Activated CD4-positive, alpha-beta memory T cell treated with anti-CD3 and anti-CD28 coated beads for 36 hours (primary cell): Measurements from ENCODE around the gene LMO7. TPM values are rescaled to one million over a fixed set of nuclear protein-coding genes. Genes with fewer than 3 reads are reported as not detected.
"Not testable (repeated sequence)": the region's sequence is repeated elsewhere in the genome, so short reads cannot be mapped to it uniquely, and the experiment has no call there.

Experiments used
- CTCF ChIA-PET: fragments of 350-600 bp; sonication (Branson Sonifier 250); formaldehyde crosslinking; loops from one replicate; lab custom pipeline; 2021; ENCODE audit warnings: antibody characterized with exemption, inconsistent platforms; lab: Charles Lee
- POLR2A ChIA-PET: fragments of 350-600 bp; sonication (Branson Sonifier 250); formaldehyde crosslinking; loops from one replicate; lab custom pipeline; 2021; ENCODE audit warnings: antibody characterized with exemption; lab: Charles Lee
- DNase-seq: peaks from one replicate; pipeline ENCODE4 v3.0.0-alpha.2; 2020
- H3K27ac Mint-ChIP-seq: one replicate; pipeline ENCODE4 v1.8.0; 2021; ENCODE audit warnings: mixed read lengths
- H3K27me3 Mint-ChIP-seq: one replicate; pipeline ENCODE4 v1.8.0; 2021; ENCODE audit warnings: mixed read lengths
- H3K36me3 Mint-ChIP-seq: one replicate; pipeline ENCODE4 v1.8.0; 2021; ENCODE audit warnings: mixed read lengths
- H3K4me1 Mint-ChIP-seq: one replicate; pipeline ENCODE4 v1.8.0; 2021; ENCODE audit warnings: low read depth, mixed read lengths
- H3K4me3 Mint-ChIP-seq: one replicate; pipeline ENCODE4 v1.8.0; 2021; ENCODE audit warnings: mild to moderate bottlenecking, mixed read lengths
- H3K9me3 Mint-ChIP-seq: one replicate; pipeline ENCODE4 v1.8.0; 2021; ENCODE audit warnings: mixed read lengths
- intact Hi-C: fragments of 100-400 bp; cut with micrococcal nuclease; formaldehyde crosslinking; loops from one replicate; pipeline ENCODE4 v1.15.1; 2023
- total RNA-seq, 2 experiments: library from RNA; stranded (reverse); gene quantifications; one replicate each; pipeline ENCODE4 v1.2.3, GENCODE V29; 2021

Gene LMO7
- total RNA-seq, 2 experiments from 2014 or later: 7.8 to 8.7 TPM

DNA sequence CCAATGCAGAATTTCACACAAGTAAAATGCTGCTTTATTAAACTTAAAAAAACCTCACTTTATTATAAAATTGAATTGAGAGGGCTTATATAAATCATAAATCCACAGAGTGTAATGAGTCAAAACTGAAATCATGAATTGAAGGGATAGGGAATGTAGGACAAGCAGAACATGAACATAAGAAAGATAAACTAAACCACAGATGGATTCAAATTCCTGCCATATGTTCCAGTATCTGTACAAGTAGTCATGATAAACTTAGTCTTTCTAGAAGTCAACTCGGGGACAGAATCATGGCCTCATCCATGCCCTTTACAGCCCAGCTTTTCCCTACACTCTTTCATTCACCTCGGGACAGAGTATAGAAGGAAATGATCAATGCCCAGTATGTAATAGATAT lies 16.6 kb downstream of the LMO7 start:
- POLR2A ChIA-PET: no interaction called here
- no peak overlapping the region for H3K27ac Mint-ChIP-seq

DNA sequence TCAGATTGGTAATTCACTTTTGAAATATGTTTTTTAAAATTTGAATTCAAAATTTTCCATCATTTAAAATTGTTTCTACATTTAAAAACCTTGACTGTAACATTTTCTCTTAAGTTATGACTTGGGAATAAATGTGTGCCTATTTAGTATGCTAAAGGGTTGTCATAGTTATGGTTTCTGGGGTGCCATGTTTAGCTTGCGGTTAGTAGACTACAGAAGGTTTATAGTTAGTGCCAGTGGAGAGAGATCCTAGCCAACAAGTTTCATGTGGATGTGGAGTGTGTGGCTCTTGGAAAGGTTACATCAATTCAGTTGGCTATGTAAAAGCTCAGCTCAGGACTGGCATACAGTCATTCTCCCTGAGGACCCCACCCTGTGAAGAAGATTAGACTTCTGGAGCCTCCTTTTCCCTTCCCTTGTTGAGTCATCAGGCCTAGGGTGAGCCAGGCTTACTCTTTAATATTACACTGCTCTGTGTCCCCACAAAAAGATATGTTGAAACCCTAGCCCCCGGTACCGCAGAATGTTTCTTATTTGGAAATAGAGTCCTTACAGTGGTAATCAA lies 20.4 kb downstream of the LMO7 start:
- H3K4me1 Mint-ChIP-seq: peaks cover 3% of the 10 kb centered on the region

More for the DNA sequence above, 16.6 kb downstream of the LMO7 start:
- Mint-ChIP-seq H3K27me3 (no peaks in the 10 kb centered on the region), H3K4me3 (no peak overlapping the region), H3K36me3 (peaks cover 1% of the 10 kb centered on the region), H3K9me3 (no peaks in the 10 kb centered on the region), H3K4me1 (no peaks in the 10 kb centered on the region)
- CTCF ChIA-PET: no interaction called here
- intact Hi-C loops: no loop called here
- DNase-seq: no peak

DNA sequence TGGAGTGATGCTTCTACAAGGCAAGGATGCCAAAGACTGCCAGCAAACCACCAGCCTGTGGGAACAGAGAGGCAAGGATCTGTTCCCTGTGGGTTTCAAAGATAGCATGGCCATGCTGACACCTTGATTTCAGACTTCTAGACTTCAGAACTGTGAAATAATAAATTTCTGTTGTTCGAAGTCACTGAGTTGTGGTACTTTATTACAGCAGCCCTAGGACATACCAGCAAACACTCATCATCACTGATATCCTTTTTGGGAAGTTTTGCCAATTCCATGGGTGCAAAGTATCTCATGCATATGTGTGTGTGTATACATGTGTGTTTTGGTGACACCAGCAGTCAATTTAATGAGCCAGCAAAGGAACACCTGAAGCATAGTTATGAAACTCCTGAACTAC lies 21.0 kb downstream of the LMO7 start:
- Mint-ChIP-seq H3K4me1 (peaks cover 3% of the 10 kb centered on the region), H3K9me3 (no peaks in the 10 kb centered on the region), H3K36me3 (peaks cover 3% of the 10 kb centered on the region), H3K27me3 (no peaks in the 10 kb centered on the region), H3K27ac (no peak overlapping the region), H3K4me3 (no peak overlapping the region)
- ChIA-PET POLR2A (no interaction called here), CTCF (no interaction called here)
- intact Hi-C loops: no loop called here
- DNase-seq: no peak

More for the DNA sequence above, 20.4 kb downstream of the LMO7 start:
- Mint-ChIP-seq H3K9me3 (no peaks in the 10 kb centered on the region), H3K27ac (no peak overlapping the region), H3K27me3 (no peaks in the 10 kb centered on the region), H3K4me3 (no peak overlapping the region), H3K36me3 (peaks cover 3% of the 10 kb centered on the region)
- DNase-seq: no peak
- ChIA-PET CTCF (no interaction called here), POLR2A (no interaction called here)
- intact Hi-C loops: no loop called here

DNA sequence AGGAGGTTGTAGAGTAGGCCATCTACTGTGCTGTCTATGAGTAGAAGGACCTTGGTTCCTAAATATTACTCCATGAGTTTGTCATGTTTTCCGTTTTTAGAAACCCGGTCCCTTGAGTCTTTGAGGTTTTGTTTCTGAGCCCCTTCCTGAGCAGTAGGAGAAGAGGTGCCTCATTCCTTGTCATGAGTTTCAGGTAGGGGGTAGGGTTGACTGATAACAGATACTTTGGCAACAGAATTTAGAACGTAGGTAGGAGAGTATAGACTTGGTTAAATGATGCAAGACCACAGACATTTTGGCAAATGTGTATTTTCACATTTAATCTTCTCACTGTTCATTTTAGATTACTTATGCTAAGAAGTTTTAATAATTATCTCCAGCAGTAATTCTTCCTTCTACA lies 24.6 kb downstream of the LMO7 start:
- DNase-seq: no peak
- Mint-ChIP-seq H3K27ac (no peak overlapping the region), H3K9me3 (peaks cover 2% of the 10 kb centered on the region), H3K36me3 (peaks cover 3% of the 10 kb centered on the region), H3K4me3 (no peak overlapping the region), H3K4me1 (peaks cover 3% of the 10 kb centered on the region), H3K27me3 (no peaks in the 10 kb centered on the region)
- CTCF ChIA-PET: no interaction called here
- intact Hi-C loops: no loop called here
- POLR2A ChIA-PET: no interaction called here

DNA sequence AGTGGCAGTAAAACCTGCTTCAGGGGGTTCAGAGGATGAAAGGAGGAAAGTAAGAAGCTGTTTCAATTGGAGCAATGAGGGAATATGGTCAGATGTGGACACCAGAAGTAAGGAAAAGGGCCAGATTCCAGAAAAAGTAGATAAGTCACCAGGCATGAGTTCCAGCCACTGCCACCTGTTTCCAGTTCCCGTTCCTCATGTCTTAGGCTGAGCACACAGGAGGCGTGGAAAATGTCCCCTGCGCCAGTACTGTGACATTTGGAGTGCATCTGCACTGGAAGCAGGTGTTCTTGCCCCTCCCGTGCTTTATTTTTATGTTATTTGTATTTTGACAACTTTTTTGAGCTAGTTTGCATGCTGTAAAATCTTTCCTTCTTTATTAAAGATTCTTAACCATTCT lies 25.3 kb downstream of the LMO7 start:
- POLR2A ChIA-PET: no interaction called here
- CTCF ChIA-PET: interaction anchor here (1.0 kb wide), 1 partner anchor 12 kb away, joined by 4 read pairs; no protein-coding TSS in a partner anchor
- intact Hi-C loops: no loop called here

DNA sequence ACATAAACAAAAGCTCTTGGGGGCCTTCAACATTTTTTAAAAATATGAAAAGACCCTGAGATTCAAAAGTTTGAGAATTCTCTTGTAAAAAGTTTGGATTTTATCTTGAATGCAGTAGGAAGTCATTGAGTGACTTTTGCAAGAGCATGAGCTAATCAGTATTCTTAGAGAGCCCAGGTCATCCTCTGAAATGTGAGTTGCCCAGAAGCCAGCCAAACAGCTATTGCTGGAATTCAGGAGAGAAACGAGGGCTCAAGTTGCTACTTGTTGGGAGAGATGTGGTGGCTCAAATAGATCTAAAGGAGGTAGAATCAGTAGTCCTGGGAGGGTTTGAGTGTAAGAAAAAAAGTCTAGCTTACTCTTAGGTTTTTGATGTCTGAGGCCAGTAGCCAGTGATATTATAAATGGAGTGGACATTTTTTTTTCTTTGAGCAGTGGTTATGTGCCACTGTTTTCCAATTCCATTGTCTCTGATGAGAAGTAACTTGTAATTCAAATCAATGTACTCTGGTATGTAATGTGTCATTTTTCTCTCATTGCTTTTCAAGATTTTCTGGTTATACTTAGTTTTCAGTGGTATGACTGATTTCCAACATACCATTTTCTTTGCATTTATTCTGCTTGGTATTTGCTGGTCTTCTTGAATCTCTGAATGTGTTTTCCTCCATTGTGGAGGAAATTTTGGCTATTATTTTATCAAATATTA lies 30.7 kb downstream of the LMO7 start:
- ChIA-PET CTCF (interaction anchor here (3.0 kb wide), 1 partner anchor 9 kb away, joined by 11 read pairs; no protein-coding TSS in a partner anchor), POLR2A (no interaction called here)
- Mint-ChIP-seq H3K27ac (no peak overlapping the region), H3K27me3 (no peaks in the 10 kb centered on the region), H3K4me1 (no peaks in the 10 kb centered on the region), H3K4me3 (no peak overlapping the region), H3K9me3 (peaks cover 2% of the 10 kb centered on the region), H3K36me3 (no peaks in the 10 kb centered on the region)
- intact Hi-C loops: no loop called here
- DNase-seq: no peak

More for the DNA sequence above, 25.3 kb downstream of the LMO7 start:
- DNase-seq: no peak
- Mint-ChIP-seq H3K27ac (no peak overlapping the region), H3K4me1 (peaks cover 3% of the 10 kb centered on the region), H3K9me3 (peaks cover 2% of the 10 kb centered on the region), H3K27me3 (no peaks in the 10 kb centered on the region), H3K4me3 (no peak overlapping the region), H3K36me3 (peaks cover 3% of the 10 kb centered on the region)

DNA sequence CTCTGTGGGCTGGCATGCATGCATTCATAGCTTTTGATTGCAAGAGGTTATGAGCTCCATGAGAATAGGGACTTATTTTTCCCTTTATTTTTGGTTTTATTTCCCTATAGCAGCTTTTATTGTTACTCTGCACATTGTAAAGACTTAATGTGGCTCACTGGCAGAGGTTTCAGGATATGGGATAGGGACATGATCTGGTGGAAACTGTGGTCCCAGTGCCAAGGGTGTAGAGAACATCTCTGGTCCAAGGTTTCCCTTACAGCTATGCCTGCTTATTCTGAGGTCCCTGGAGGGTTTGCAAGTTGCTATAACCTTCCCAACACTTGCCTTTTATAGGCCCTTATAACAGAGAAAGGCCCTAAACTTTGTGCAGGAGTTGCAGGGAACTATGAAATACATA lies 33.6 kb downstream of the LMO7 start:
- ChIA-PET CTCF (interaction anchor here (0.9 kb wide), 1 partner anchor 27 kb away, joined by 3 read pairs; no protein-coding TSS in a partner anchor), POLR2A (no interaction called here)
- Mint-ChIP-seq H3K9me3 (no peaks in the 10 kb centered on the region), H3K4me1 (no peaks in the 10 kb centered on the region), H3K4me3 (no peak overlapping the region), H3K36me3 (no peaks in the 10 kb centered on the region), H3K27ac (no peak overlapping the region), H3K27me3 (no peaks in the 10 kb centered on the region)
- no peak for DNase-seq
- intact Hi-C loops: no loop called here

DNA sequence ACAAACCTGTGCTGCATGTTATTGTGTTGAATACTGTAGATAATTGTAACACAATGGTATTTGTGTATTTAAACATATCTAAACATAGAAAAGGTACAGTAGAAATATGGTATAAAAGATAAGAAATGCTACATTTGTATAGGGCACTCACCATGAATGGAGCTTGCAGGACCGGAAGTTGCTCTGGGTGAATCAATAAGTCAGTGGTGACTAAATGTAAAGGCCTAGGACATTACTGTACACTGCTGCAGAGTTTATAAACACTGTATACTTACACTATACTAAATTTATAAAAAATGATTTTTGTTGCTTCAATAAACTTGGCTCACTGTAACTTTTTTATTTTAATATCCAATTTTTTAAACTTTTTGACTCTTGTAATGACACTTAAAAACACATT lies 34.4 kb downstream of the LMO7 start:
- Mint-ChIP-seq H3K27me3 (no peaks in the 10 kb centered on the region), H3K4me3 (no peak overlapping the region), H3K27ac (no peak overlapping the region), H3K36me3 (no peaks in the 10 kb centered on the region), H3K4me1 (no peaks in the 10 kb centered on the region), H3K9me3 (no peaks in the 10 kb centered on the region)
- intact Hi-C loops: no loop called here
- no peak for DNase-seq
- ChIA-PET POLR2A (no interaction called here), CTCF (interaction anchor here (0.6 to 0.9 kb wide), 3 partner anchors 27 to 300 kb away, joined by 3 to 4 read pairs (median 4); no protein-coding TSS in a partner anchor)

DNA sequence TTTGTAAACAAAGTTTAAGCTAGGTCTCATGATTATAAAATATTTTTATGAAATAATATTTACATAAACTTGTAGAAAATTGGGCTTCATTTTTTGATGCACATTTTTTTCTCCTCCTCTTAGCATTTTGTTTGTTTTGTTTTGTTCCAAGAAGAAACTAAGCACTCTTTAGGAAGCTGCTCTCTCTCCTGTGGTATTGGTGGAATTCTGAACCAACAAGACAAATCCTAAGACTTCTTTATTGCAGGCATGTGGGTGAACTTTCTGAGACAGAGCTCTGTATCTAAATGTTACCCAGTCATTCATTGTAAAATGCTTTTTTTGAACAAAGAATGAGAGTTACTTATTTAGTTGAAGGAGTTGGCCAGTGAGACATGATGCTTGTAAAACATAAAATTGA lies 39.3 kb downstream of the LMO7 start:
- no peaks in the 10 kb centered on the region for H3K4me1 Mint-ChIP-seq
- ChIA-PET POLR2A (no interaction called here), CTCF (interaction anchor here (0.7 to 5.2 kb wide), 5 partner anchors 9 to 798 kb away, joined by 5 to 36 read pairs (median 7); no protein-coding TSS in a partner anchor)
- no peak for DNase-seq
- no peak overlapping the region for H3K27ac Mint-ChIP-seq
- no peaks in the 10 kb centered on the region for H3K9me3 Mint-ChIP-seq
- H3K27me3 Mint-ChIP-seq: no peaks in the 10 kb centered on the region
- no peaks in the 10 kb centered on the region for H3K36me3 Mint-ChIP-seq
- H3K4me3 Mint-ChIP-seq: no peak overlapping the region
- intact Hi-C loops: no loop called here

DNA sequence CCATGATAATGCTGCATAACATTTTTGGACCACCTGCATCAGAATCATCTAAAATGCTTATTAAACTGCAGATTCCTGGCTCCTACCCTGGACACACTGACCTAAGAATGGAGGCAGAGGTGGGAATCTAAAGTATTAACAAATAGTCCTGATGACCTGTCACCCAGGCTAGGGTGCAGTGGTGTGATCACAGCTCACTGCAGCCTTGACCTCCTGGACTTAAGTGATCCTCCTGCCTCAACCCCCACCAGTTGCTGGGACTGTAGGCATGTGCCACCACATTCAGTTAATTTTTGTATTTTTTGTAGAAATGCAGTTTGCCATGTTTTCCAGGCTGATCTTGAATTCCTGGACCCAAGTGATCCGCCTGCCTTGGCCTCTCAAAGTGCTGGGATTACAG lies 43.3 kb downstream of the LMO7 start:
- no peak for DNase-seq
- ChIA-PET CTCF (interaction anchor here (1.1 to 5.2 kb wide), 3 partner anchors 10 to 16 kb away, joined by 3 to 36 read pairs (median 4); no protein-coding TSS in a partner anchor), POLR2A (no interaction called here)
- no peak overlapping the region for H3K27ac Mint-ChIP-seq
- H3K9me3 Mint-ChIP-seq: no peaks in the 10 kb centered on the region
- H3K4me3 Mint-ChIP-seq: no peak overlapping the region
- H3K27me3 Mint-ChIP-seq: no peaks in the 10 kb centered on the region
- intact Hi-C loops: no loop called here
- H3K4me1 Mint-ChIP-seq: no peaks in the 10 kb centered on the region
- no peaks in the 10 kb centered on the region for H3K36me3 Mint-ChIP-seq

DNA sequence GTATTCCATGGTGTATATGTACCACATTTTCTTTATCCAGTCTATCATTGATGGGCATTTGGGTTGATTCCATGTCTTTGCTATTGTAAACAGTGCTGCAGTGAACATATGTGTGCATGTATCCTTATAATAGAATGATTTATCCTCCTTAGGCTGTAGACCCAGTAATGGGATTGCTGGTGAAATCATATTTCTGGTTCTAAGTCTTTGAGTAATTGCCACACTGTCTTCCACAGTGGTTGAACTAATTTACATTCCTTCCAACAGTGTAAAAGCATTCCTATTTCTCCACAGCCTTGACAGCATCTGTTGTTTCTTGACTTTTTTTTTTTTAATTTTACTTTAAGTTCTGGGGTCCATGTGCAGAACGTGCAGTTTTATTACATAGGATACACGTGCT lies 44.1 kb downstream of the LMO7 start:
- CTCF ChIA-PET: not testable (repeated sequence)

DNA sequence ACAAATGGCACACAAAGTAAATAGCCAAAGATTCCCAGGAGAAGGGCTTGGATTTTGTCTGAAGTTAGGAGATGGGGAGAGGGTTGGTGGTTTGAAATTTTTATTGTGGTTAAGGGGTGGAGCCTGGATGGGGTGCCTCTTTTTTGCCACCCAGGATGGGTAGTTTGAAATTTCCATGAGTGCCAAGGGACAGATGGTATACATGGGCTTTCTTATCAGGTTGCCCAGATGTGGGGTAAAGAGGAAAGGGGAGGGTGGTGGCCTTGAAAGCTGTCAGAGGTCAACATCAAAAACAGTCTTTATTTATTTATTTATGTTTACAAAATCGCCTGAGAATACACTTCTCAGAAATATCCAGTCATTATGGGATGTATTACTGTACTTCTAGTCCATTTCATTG lies 46.2 kb downstream of the LMO7 start:
- H3K9me3 Mint-ChIP-seq: no peaks in the 10 kb centered on the region
- DNase-seq: no peak
- ChIA-PET POLR2A (no interaction called here), CTCF (no interaction called here)
- peaks cover 1% of the 10 kb centered on the region for H3K36me3 Mint-ChIP-seq
- H3K4me1 Mint-ChIP-seq: peaks cover 14% of the 10 kb centered on the region
- H3K27ac Mint-ChIP-seq: no peak overlapping the region
- intact Hi-C loops: no loop called here
- no peak overlapping the region for H3K4me3 Mint-ChIP-seq
- no peaks in the 10 kb centered on the region for H3K27me3 Mint-ChIP-seq

More for the DNA sequence above, 44.1 kb downstream of the LMO7 start:
- POLR2A ChIA-PET, H3K4me3 Mint-ChIP-seq, DNase-seq, intact Hi-C loops, H3K36me3 Mint-ChIP-seq, H3K27ac Mint-ChIP-seq, H3K9me3 Mint-ChIP-seq, H3K4me1 Mint-ChIP-seq, H3K27me3 Mint-ChIP-seq: not testable (repeated sequence)
